UCSD-AML1 (cell line): Measurements from ENCODE around the gene AP2S1.
"Not testable (repeated sequence)": the region's sequence is repeated elsewhere in the genome, so short reads cannot be mapped to it uniquely, and the experiment has no call there.

ENCODE experiments used
- DNase-seq: peaks from one replicate; lab custom pipeline; 2025; ENCODE audit not compliant: unreplicated experiment; lab: John Stamatoyannopoulos, UW

Gene AP2S1

GRCh38 chr19:46868025-46868802 lies 17.6 kb upstream of the AP2S1 start:
- DNase-seq: no peak

- no peak for DNase-seq
Measured at GRCh38 chr19:46867170-46867569, 16.5 kb upstream of the AP2S1 start.

DNA sequence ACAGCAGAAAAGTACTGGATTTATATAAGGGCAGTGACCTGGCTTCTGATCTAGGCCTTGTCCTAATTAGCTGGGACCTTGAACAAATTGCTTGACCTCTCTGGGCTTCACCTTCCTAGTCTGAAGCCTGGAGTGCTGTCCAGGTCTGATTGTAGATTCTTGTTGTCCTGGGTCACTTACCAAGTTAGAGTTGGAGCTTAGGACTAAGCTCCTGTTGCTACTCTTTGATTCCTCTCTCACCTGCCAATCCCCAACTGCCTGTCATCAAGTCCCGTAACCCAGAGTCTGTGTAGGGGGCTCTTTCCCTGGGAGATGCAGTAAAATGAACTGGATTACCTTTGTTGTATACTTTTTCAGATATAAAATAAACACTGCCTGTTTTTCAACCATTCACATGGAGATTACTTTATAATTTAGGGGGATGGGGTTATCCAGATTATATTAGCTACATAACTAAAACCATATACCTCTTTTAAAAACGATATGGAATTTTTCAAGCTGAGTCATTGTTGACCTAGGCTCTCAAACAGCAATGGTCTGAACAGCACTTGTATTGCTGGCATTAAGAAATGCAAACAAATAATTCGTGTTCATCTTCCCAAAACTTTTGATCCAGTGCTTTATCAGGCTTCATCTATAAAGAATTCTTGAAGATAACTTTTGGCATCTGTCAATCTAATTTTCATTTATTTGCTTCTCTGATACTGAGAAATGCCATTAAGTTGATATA lies 15.9 kb upstream of the AP2S1 start:
- DNase-seq: no peak

GRCh38 chr19:46863818-46864629 lies 13.4 kb upstream of the AP2S1 start:
- DNase-seq: no peak

DNA sequence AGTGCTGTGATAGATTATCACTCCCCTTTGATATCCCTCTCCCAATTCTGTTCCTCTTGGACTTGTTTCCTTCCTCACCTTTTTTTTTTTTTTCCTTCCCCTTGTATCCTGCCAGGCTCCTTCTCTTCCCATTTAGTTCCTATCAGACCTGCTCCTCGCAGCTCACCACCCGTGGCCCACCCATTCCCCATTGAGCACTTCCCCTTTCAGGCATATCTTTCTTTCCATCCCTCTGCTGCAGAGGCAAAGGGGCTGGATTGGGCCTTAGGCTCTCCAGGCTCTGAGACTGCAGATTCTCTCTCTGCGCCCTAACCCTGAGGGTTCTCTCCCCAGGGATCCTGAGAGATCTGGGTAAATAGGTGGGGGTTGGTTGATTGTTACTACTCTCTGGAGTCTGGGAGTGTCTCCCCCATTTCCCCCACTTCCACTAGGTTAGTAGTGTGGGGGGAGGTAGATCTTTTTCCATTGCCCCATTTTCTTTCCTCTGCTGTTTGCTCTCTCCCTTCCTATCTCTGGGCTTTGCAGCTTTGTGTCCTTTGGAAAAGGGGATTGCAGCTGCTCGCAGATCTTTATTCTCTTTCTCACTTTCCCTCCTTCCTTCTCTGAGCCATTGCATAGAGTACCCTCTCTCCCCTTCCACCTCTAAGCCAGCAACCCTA lies 12.5 kb upstream of the AP2S1 start:
- peak; percentile 31 for DNase-seq

DNA sequence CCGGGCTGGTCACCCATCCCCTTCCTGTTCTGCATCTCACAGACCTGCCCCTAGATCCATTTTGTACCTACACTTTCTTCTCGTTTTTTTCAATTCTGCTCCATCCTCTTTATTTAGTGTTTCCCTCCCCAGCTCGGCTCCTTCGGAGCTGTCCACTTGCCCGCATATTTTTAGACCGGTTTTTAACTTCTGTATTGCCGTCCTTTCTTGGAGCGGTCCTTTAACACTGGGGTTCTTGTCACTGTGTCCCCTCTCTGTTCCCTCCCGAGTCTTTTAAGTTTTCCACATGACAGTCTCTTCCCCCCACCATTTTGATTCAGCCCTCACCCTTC lies 11.8 kb upstream of the AP2S1 start:
- peak; percentile 31 for DNase-seq

DNA sequence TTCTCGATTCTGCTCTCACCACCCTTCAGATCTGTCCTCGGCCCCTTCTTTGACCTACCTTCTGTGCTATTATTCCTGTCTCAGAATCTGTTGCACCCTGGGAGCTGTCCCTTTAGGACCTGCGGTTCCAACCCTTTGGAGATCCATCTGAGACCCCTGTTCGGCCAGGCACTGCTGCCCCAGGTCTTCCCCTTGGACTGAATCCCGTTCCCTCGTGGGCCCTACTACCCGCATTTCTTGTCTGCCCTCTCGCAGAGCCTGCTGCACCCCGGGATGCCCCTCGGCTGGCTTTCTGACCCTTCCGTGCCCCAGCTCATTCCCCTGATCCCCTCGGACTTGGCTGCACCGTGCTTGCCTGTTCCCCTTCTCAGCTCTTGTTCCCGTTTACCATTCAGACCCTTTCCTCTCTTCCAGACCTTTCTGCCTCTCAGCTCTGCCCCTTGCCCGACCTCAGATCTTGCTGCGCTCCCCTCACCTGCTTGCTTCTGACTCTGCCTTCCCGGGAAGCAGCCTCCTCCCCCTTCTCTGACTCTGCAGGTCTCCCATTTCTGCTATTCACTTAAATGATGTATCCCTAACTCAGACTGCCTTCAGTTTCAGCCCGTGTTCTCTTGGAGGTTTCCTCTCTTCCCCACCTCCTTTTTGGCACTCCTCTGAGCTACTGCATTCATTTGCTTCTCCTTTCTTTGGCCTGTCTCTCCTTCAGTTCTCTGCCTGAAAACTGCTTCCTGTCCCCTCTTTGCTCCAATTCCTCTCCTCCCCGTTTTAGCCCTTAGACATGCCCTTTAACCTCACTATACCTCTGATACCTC lies 11.3 kb upstream of the AP2S1 start:
- peak; percentile 31 for DNase-seq

DNA sequence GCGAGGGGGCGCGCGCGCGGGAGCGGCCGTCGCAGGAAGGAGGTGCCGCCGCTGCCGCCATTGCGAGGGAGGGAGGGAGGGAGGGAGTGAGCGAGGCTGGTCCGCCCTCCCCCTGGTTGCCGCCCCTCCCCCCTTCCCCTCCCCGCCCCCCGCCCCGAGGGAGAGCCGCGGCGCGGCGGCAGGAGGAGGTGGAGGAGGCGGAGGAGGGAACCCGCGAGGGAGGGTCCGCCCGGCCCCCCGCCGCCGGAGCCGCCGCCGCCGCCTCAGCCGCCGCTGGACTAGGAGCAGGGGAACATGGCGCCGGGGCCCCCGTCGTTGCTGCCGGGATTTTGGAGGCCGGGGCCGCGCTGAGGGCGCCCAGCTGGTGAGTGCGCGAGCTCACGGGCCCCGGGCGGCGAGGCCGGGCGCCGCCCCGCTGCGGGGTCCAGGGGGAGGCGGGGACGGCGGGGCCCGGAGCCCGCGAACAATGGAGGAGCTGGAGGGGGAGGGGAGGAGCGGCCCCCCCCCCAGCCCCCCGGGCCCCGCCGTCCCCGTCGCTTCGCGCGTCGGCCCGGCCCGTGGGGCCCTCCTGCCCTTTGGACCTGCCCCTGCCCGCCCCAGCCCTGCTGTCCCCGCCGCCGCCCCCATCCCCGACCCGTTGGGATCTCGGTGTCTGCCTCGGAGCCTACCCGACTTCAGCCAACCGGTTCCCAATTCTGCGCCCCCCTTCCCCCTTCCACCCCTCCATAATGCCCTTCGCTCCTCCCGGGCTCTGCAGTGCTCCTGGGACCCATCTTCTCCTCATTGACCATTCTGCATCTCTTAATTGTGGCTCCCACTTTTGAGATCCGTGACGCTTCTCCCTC lies 10.4 kb upstream of the AP2S1 start, which contains the start of gene ARHGAP35:
TSS of gene ARHGAP35 (plus strand) at position 152 of the 845 bp plus-strand sequence. CDS start 57,679 bp downstream, outside the sequence.
- no peak for DNase-seq

DNA sequence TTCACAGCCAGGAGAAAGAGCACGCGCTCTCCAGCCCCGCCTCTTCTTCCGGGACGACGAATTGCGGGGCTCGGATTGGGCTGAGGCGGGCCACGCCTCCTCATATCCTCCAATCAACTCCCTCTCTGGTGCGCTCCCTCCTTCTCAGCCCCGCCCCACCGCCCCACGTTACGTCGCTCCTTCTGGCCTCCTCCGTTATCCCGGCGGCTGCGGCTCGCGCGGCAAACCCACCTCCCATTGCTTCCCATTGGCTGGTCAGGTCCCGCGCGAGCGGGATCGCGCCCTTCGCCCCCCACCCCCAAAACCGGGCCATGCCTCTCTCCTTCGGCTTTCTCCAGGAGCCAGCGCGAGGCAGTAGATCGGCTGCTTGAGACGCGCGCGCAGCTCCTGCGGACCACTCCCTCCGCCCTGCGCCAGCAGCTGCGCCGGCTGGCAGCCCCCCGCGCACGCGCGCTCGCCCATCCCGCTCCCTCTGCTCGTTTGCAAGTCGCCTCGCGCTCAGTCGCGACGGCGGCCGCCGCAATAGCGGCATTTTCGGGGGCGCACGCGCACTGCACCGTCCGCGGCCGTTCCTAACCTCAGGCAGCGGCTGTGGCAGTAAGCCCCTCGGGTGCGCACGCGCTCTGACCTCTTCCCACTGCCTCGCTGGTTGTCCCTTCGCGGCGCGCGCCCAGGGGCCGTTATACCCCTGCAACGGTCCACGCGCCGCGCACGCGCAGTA lies 9.6 kb upstream of the AP2S1 start:
- peak; percentile 99 for DNase-seq

- DNase-seq: no peak
Measured at GRCh38 chr19:46859637-46860124, 9.0 kb upstream of the AP2S1 start.

DNA sequence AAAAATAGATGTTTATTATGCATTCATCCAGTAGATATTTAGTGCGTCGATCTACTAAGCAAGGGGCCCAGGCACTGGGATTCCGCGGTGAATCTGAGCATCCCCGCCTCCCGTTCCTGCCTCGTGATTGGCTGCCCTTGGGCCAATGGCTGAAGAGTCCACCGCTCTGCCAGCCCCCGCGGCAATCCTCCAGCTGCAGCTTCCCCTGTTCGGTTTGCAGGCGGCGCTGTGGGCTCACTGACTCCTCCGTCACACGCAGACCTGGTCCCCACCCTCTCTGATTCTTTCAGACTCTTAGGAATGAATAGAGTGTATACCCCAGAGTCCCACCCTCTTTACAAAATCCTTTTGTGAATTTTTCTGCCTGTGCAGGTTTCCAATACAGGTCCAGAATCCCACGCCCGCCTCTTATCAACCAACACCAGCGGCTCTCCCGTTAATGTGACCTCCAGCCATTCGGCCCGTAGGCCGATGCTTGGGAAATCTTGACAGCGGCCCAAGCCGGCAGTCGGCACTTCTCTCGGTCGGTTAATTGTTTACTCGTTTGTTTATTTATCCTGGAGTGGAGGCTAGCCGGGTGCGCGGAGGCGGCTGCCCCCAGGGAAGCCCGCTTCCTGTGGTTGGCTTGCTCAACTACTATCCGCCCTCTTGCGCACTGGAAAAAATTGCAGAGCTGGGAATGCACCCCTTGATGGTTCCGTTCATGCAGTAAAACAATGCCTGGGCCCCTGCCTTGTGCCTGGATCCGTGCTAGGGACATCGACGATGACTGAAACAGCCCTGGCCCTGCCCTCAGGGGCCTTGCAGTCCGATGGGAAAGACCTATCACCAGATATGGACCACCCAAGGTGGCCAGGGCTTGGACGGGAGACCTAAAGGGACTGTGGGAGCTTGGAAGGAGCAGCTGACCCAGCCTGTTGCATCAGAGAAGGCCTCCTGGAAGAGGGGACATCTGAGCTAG lies 5.7 kb upstream of the AP2S1 start:
- peak; percentile 88 for DNase-seq

GRCh38 chr19:46854698-46855097 lies 4.1 kb upstream of the AP2S1 start:
- DNase-seq: not testable (repeated sequence)

DNA sequence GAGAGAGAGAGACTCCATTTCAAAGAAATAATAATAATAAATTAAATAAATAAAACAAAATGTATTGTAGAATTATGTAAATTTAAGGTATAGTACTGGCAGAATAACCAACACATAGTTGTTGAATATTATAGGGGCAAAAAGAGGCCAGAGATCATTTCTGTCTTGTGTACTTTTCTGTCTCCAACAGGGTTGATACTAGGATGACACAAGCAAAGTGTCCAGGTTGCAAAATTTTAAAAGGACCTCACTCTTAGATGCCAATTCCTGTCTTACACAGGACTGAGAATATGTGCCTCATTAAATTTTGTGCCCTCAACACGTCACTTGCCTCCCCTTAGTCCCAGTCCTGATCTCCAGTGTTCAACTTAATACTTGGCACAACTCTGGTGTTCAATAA lies 2.2 kb upstream of the AP2S1 start:
- no peak for DNase-seq

- DNase-seq: peak; percentile 55
Measured at GRCh38 chr19:46849610-46850009, 1.0 kb downstream of the AP2S1 start.

DNA sequence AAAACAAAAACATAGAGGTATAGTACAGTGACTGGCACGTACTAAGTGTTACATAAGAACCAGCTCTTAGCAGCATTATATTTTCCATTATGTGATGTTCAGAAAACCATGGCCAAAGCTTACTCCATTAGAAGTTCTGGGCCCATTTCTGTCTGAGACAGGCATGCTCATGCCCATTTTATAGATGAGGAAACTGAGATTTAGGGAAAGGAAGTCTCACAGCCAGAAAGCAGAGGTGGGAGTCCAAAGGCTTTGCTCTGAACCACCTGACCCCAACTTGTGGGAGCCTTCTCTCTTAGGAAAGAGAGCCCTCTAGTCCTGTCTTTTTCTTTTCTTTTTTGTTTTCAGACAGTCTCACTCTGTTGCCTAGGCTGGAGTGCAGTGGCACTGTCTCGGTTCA lies 2.3 kb downstream of the AP2S1 start:
- no peak for DNase-seq

GRCh38 chr19:46847528-46847927 lies 3.1 kb downstream of the AP2S1 start:
- DNase-seq: no peak

DNA sequence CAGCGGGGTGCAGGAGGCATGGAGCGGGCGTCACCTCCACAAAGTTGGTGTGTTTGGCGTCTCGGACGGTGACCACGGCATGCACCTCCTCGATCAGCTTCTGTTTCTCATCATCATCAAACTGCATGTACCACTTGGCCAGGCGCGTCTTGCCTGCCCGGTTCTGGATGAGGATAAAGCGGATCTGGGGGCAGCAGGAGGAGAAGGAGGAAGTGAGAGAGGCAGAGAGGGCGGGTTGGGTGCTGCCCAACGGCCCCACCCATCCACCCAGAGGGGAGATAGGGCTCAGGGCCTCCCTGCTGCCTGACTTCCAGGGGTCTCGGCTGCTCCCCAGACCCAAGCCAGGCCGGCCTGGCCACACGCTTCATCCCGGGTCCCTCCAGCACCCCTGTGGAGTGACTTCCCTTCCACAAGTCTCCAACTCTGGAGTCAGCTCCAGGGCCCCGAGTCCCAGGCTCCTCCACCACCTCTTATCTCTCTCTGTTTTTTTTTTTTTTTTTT lies 4.6 kb downstream of the AP2S1 start:
- no peak for DNase-seq
